Omental fat pad (tissue), 4 donors: Measurements from ENCODE around the gene HIGD1C. TPM values are rescaled to one million over a fixed set of nuclear protein-coding genes. Genes with fewer than 3 reads are reported as not detected.
"Not testable (repeated sequence)": the region's sequence is repeated elsewhere in the genome, so short reads cannot be mapped to it uniquely, and the experiment has no call there.

Source experiments
- ATAC-seq: fragments of 150-250 bp; one replicate; pipeline ENCODE4 v1.9.1; 2016; ENCODE audit warnings: mild to moderate bottlenecking, moderate library complexity; ENCODE audit not compliant: low FRiP score
- DNase-seq: peaks from one replicate; pipeline ENCODE4 v3.0.0-alpha.2; 2019; ENCODE audit warnings: low spot score
- total RNA-seq, 4 donors: library from RNA; depleted of rRNA; stranded (reverse); fragments of >200 nt; gene quantifications; one replicate each; pipeline ENCODE4 v1.1.0, GENCODE V29; 2016
- TF ChIP-seq, protein P1 (sequence below), 3 donors: fragments of 450-650 bp; IDR thresholded peaks; one replicate each; pipeline ENCODE4 v1.5.1; 2016 to 2017; ENCODE audit warnings: antibody characterized with exemption in 3 of 3, mild to moderate bottlenecking in 3 of 3, moderate library complexity in 2 of 3

Gene HIGD1C
- total RNA-seq, 4 donors from 2014 or later, result not detected

- DNase-seq (no peak), ATAC-seq (no peak)
- TF ChIP-seq, protein P1, sequence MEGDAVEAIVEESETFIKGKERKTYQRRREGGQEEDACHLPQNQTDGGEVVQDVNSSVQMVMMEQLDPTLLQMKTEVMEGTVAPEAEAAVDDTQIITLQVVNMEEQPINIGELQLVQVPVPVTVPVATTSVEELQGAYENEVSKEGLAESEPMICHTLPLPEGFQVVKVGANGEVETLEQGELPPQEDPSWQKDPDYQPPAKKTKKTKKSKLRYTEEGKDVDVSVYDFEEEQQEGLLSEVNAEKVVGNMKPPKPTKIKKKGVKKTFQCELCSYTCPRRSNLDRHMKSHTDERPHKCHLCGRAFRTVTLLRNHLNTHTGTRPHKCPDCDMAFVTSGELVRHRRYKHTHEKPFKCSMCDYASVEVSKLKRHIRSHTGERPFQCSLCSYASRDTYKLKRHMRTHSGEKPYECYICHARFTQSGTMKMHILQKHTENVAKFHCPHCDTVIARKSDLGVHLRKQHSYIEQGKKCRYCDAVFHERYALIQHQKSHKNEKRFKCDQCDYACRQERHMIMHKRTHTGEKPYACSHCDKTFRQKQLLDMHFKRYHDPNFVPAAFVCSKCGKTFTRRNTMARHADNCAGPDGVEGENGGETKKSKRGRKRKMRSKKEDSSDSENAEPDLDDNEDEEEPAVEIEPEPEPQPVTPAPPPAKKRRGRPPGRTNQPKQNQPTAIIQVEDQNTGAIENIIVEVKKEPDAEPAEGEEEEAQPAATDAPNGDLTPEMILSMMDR (IDR thresholded peaks at IDR 0.05), result no peak
Observed at GRCh38 chr12:50949801-50950302, 2.5 kb upstream of the HIGD1C start.

GRCh38 chr12:50951112-50951511, 1.2 kb upstream of the HIGD1C start:
- DNase-seq, result no peak
- no peak for ATAC-seq
- TF ChIP-seq, protein P1 (IDR thresholded peaks at IDR 0.05), result no peak

- ATAC-seq (no peak), DNase-seq (no peak)
- TF ChIP-seq, protein P1 (IDR thresholded peaks at IDR 0.05), result no peak
Observed at GRCh38 chr12:50953047-50953446, 703 bp downstream of the HIGD1C start.

DNA sequence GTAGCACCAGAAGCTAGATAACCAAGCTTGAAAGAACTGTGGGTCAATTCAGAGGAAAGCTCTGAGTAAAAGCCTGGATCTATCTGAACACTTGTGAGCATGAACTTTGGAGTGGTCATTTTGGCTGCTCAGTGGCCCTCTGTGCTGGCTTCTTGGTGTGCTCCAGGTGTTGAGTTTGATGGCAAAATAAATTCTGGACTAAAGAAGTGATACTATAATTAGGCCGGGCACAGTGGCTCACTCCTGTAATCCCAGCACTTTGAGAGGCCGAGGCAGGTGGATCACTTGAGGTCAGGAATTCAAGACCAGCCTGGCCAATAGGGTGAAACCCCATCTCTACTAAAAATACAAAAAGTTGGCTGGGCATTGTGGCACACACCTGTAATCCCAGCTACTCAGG, 2.4 kb downstream of the HIGD1C start:
- ATAC-seq, DNase-seq: not testable (repeated sequence)

GRCh38 chr12:50955288-50955687, 2.9 kb downstream of the HIGD1C start:
- ATAC-seq (no peak), DNase-seq (no peak)
- TF ChIP-seq, protein P1 (IDR thresholded peaks at IDR 0.05), result no peak

DNA sequence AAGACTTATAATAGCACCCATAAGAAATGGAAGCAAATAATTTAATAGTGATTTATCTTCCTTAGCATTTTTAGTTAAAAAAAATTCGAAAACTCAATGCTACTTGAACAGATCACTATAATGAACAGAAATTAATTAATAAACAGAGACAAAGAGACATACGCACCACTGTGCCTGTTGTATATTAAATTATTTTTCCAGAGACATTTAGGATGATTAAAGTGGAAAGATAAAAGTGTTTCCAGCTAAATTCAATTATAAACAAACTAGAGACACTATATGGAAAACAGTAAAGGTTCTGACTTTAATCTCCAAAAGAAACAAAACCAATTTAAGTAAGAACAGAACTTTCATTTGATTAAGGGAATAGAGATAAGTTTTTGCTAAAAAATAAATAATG, 3.4 kb downstream of the HIGD1C start:
- TF ChIP-seq, protein P1 (IDR thresholded peaks at IDR 0.05), result no peak
- ATAC-seq, result no peak
- DNase-seq, result no peak

DNA sequence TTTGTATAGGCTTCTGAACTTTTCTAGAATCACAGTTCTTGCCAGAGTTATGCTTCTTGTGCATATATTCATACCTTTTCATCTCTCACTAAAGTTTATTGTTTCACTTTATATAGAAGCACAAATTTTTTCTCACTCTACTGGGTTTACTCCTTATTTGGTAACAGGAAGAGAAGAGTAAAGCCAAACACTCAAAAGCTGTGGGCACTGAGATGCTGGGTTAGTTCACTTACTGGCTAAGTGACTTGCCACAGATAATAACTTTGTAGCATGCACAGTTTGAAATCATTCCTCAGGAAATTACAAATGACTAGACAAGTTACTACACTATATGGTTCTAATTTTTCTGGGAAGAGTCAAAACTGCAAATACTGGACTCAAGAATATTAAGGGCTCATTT, 7.8 kb downstream of the HIGD1C start:
- TF ChIP-seq, protein P1 (IDR thresholded peaks at IDR 0.05), result no peak
- ATAC-seq (no peak), DNase-seq (no peak)

DNA sequence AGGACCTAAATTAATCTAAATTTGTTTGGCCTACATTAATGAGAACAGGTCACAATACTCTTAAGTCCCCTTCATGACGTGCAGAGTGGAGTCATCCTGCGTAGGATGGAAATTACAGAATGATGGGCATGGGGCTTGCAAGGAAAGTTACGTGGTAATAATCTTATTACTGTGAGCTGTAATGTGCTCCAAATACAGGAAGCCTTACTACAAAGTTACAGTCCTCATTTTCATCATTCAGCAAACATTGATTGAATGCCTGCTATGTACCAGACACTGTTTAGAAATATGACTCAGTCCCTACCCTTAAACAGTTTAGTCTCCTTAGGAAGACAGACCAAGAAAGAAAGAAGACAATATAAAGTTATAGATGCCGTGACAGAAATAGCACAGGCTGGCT, 9.4 kb downstream of the HIGD1C start:
- no peak for ATAC-seq
- DNase-seq, result no peak
- TF ChIP-seq, protein P1 (IDR thresholded peaks at IDR 0.05), result no peak
